Stimulated activated effector memory CD8-positive, alpha-beta T cell treated with anti-CD3 and anti-CD28 coated beads, Interleukin-12 subunit alpha, Interleukin-12 subunit beta, amount 100 ng/mL, for 72 hours (primary cell): Measurements from ENCODE around the gene EVPLL.
"Not testable (repeated sequence)": the region's sequence is repeated elsewhere in the genome, so short reads cannot be mapped to it uniquely, and the experiment has no call there.

ENCODE experiments used
- ATAC-seq: fragments of 150-1000 bp; cut with Tn5 transposase; 2 replicates; pipeline ENCODE4 v1.10.0; 2021
- DNase-seq, 2 donors: peaks; one replicate each; pipeline ENCODE4 v3.0.0; 2021 to 2022; ENCODE audit warnings: low spot score in 2 of 2
- H3K27ac Mint-ChIP-seq: one replicate; pipeline ENCODE4 v1.8.0; 2022; ENCODE audit warnings: mild to moderate bottlenecking, mixed read lengths
- H3K36me3 Mint-ChIP-seq: one replicate; pipeline ENCODE4 v1.8.0; 2022; ENCODE audit warnings: mild to moderate bottlenecking, mixed read lengths
- H3K4me1 Mint-ChIP-seq: one replicate; pipeline ENCODE4 v1.8.0; 2022; ENCODE audit warnings: mixed read lengths
- H3K4me3 Mint-ChIP-seq: one replicate; pipeline ENCODE4 v1.8.0; 2022; ENCODE audit warnings: mild to moderate bottlenecking, mixed read lengths
- H3K9me3 Mint-ChIP-seq: one replicate; pipeline ENCODE4 v1.8.0; 2022; ENCODE audit warnings: mixed read lengths

Gene EVPLL

DNA sequence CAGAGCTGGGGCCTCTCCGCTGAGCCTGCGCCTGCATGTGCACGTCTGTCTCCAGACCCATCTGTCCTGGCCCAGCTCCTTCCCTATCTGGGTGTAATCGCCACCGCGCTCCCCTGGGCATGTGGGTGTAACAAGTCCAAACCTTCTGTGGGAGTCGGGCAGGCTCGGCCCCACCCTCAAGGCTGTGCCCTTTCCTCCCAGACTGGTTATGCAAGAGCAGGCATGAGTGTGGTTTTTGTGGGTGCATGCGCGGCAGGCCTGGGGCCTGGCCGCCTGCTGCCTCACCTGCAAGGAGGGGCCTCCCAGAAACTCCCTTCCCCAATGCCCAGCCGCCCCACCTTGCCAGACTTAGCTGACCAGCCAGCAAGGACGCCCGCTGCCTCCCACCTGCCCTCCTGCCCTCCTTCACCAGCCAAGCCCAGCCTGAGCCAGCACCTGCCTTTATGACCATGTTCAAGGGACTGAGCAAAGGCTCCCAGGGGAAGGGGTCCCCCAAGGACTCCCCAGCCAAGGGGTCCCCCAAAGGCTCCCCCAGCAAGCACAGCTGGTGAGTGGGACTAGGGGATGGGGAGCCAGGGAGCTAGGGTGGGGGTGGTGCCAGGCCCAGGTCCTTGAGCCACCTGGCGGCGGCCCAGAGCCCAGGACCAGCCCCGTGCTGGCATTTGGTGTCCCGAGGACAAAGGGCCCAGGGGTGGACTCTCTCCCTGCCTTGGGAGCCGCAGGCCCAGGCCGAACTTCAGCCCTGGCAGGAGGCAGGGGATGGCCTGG, at the start of gene EVPLL:
Gene EVPLL (plus strand): TSS at position 342 of the 768 bp plus-strand sequence. CDS start 3,160 bp downstream, outside the sequence.
- no peak within 1 kb of the TSS for H3K4me3 Mint-ChIP-seq
- H3K27ac Mint-ChIP-seq, result no peak within 1 kb of the TSS
- H3K36me3 Mint-ChIP-seq, result no peaks in the 10 kb centered on the region
- no peaks in the 10 kb centered on the region for H3K9me3 Mint-ChIP-seq
- peaks cover 11% of the 10 kb centered on the region for H3K4me1 Mint-ChIP-seq
- DNase-seq (no peak), ATAC-seq (no peak)

DNA sequence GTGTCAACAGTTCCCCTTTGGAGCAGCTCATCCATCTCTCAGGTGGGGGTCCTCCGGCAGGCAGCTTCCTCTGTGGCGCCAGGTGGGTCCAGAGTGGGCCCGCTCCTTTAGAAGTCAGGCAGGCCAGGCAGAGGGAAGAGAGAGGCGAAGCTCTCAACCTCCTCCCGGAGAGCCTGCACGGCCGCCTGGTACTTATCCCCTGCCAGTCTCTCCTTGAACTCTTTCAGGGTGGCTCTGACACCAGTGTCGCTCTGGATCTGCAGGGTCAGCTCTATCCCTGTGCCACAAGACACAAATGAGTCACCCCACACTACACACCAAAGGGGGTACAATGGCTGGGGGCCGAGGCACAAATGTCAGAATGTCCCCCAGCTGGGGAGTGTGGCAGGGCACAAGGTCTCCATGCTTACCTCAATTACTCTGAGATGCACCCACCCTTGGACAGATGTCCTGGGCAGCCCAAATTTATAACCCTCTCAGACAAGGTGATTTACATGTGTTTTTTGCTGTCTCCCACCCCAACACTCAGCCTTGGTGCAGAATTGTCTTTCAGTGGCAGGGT, 48.9 kb upstream of the EVPLL start:
- Mint-ChIP-seq H3K36me3 (peaks cover 81% of the 10 kb centered on the region), H3K9me3 (no peaks in the 10 kb centered on the region), H3K27ac (no peak overlapping the region), H3K4me1 (peaks cover 28% of the 10 kb centered on the region), H3K4me3 (no peak overlapping the region)
- DNase-seq (no peak), ATAC-seq (no peak)

DNA sequence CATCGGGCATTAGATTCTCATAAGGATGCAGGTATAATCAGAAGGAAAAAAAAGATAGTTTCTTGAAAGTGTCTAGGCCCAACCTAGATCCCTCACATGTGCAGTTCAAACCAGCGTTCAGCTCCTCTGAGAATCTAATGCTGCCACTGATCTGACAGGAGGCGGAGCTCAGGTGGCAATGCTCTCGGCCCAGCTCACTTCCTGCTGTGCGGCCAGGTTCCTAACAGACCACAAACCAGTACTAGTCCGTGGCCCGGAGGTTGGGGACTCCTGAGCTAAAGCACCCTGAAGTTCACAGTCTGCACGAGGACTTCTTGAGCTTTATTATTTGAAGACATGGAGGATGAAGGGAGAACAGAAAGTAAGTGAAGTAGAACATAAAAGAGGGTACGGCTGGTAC, 45.7 kb upstream of the EVPLL start:
- no peak for DNase-seq
- H3K27ac Mint-ChIP-seq, result peak overlapping the region; percentile 85
- peak; percentile 46 for ATAC-seq
- peaks cover 20% of the 10 kb centered on the region for H3K4me1 Mint-ChIP-seq
- no peaks in the 10 kb centered on the region for H3K9me3 Mint-ChIP-seq
- peaks cover 75% of the 10 kb centered on the region for H3K36me3 Mint-ChIP-seq
- H3K4me3 Mint-ChIP-seq, result no peak overlapping the region

DNA sequence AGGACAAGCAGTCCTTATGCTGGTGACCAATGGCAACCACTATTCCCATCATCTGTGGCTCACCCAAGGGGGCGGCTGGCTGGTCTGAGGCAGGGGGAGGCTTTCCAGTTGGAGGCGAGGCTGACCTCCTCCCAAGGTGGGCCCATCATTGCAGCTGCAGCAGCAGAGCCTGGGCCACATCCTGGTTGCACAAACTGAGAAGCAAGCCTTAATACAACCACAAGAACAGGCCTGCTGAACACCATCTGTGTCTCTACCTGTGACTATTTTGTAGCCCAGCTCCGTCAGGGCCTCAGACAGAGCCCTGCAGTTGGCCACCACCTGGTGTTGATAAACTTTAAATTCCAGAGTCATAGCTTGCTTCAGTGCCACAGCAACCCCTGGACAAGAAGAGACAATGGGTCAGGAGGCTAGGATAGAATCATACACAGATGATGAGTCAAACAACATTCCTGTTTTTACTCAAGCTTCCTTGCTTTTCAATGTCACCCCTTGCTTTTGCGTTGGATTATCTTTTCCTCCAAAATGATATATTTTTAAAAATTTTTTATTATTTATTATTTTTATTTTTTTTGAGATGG, 44.6 kb upstream of the EVPLL start:
- peak overlapping the region; percentile 85 for H3K27ac Mint-ChIP-seq
- H3K9me3 Mint-ChIP-seq, result no peaks in the 10 kb centered on the region
- ATAC-seq, result peak; percentile 66
- H3K4me3 Mint-ChIP-seq, result no peak overlapping the region
- H3K36me3 Mint-ChIP-seq, result peaks cover 69% of the 10 kb centered on the region
- peaks cover 20% of the 10 kb centered on the region for H3K4me1 Mint-ChIP-seq
- no peak for DNase-seq

DNA sequence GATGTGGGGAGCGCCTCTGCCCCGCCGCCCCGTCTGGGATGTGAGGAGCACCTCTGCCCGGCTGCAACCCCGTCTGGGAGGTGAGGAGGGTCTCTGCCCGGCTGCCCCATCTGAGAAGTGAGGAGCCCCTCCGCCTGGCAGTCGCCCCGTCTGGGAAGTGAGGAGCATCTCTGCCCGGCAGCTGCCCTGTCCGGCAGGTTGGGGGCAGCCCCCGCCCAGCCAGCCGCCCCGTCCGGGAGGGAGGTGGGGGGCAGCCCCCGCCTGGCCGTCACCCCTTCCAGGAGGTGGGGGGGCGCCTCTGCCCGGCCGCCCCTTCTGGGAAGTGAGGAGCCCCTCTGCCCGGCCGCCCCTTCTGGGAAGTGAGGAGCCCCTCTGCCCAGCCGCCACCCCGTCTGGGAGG, 39.4 kb upstream of the EVPLL start:
- H3K27ac Mint-ChIP-seq, ATAC-seq, H3K9me3 Mint-ChIP-seq, H3K4me1 Mint-ChIP-seq, DNase-seq, H3K4me3 Mint-ChIP-seq: not testable (repeated sequence)
- H3K36me3 Mint-ChIP-seq, result peaks cover 73% of the 10 kb centered on the region

DNA sequence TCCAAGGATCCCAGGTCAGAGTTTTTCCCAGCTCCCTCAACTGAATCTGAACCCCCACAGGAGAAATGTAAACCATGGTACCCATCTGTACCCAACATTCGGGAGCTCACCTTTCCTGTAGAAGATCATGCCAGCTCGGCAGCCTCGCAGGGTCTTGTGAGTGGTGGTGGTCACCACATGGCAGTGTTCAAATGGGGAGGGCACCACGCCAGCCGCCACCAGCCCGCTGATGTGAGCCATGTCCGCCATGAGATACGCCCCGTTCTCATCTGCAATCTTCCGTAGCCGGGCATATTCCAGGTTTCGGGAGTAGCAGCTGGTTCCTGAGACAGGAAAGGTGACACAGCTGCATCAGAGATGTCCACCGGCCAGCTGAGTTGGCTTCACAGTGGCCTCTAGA, 37.6 kb upstream of the EVPLL start:
- Mint-ChIP-seq H3K27ac (no peak overlapping the region), H3K9me3 (no peaks in the 10 kb centered on the region), H3K36me3 (peaks cover 84% of the 10 kb centered on the region), H3K4me3 (no peak overlapping the region), H3K4me1 (no peaks in the 10 kb centered on the region)
- ATAC-seq (no peak), DNase-seq (no peak)

DNA sequence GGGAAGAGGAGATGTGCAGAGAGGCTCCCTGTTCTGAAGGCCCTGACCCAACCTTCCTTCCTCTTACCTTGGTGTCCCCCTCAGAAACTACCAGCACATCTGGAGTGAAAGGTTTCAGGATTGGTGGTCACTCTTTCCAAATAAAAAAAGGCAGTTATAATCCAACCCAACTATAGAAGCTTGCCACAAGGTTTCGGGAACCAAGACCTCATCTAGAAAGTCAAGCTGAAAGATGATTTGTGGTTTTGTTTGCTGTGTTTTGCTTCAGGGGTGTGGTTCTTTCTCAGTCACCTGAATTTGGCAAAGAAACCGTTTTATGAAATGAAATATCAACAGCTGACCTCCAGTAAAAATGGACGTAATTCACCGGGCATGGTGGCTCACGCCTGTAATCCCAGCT, 33.6 kb upstream of the EVPLL start:
- no peaks in the 10 kb centered on the region for H3K4me1 Mint-ChIP-seq
- no peak for DNase-seq
- H3K4me3 Mint-ChIP-seq, result no peak overlapping the region
- no peak for ATAC-seq
- peaks cover 89% of the 10 kb centered on the region for H3K36me3 Mint-ChIP-seq
- H3K9me3 Mint-ChIP-seq, result no peaks in the 10 kb centered on the region
- peak overlapping the region; percentile 40 for H3K27ac Mint-ChIP-seq

DNA sequence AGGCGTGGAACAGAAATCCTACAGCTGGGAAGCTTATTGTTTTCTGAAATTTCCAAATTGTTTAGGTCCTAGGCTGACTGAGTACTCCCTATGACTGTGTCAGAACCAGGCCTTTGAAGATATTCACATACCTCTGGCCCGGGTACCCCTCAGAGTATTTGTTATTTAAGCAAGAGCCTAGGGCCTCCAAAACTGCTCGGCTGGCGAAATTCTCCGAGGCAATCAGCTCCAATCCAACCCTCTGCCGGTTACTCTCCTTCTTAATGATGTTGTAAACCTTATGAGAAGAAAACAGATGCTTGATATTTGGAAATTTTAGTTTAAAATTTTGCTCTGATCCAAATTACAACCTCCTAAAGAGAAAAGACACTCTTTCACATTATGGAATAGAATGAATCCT, 24.0 kb upstream of the EVPLL start:
- no peak overlapping the region for H3K4me3 Mint-ChIP-seq
- no peak for ATAC-seq
- no peak for DNase-seq
- peaks cover 76% of the 10 kb centered on the region for H3K36me3 Mint-ChIP-seq
- no peak overlapping the region for H3K27ac Mint-ChIP-seq
- H3K9me3 Mint-ChIP-seq, result no peaks in the 10 kb centered on the region
- H3K4me1 Mint-ChIP-seq, result no peaks in the 10 kb centered on the region

DNA sequence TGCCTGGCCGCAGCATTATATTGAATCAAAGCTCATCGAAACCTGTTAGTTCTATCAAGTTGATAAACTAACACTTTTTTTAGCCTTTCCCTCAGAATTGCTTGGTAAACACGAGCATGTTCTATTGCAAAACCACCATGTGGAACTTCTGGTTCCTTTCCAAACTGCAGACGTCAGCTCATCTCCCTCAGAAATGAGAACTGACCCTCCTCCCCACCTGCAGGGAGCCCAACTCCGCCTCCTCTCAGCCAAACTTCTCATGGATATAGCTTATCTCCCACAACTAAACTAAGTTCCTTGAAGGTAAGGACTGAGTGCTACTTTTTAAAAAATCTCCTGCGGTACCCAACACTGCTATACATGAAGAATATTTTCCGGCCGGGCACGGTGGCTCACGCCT, 21.0 kb upstream of the EVPLL start:
- no peak for DNase-seq
- Mint-ChIP-seq H3K4me3 (no peak overlapping the region), H3K4me1 (no peaks in the 10 kb centered on the region), H3K27ac (no peak overlapping the region), H3K9me3 (no peaks in the 10 kb centered on the region), H3K36me3 (peaks cover 77% of the 10 kb centered on the region)
- ATAC-seq, result no peak

DNA sequence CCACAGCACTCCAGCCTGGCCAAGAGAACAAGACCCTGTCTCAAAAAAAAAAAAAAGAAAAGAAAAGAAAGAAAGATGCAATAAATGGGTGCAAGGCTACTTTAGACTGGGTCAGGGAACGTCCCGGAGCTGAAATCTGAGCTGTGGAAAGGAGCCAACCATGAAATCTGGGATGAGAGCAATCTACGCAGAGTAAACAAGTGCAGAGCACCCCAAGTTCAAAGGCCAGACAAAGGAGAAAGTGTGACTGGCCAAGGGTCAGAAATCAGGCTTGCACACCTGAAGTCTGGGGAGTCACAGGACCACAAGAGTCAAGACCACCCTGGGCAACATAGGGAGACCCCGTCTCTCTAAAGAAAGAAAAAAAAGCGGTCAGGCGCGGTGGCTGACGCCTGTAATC, 17.1 kb upstream of the EVPLL start:
- Mint-ChIP-seq H3K9me3 (no peaks in the 10 kb centered on the region), H3K4me3 (no peak overlapping the region), H3K27ac (no peak overlapping the region), H3K4me1 (peaks cover 14% of the 10 kb centered on the region), H3K36me3 (peaks cover 45% of the 10 kb centered on the region)
- no peak for DNase-seq
- ATAC-seq, result no peak

DNA sequence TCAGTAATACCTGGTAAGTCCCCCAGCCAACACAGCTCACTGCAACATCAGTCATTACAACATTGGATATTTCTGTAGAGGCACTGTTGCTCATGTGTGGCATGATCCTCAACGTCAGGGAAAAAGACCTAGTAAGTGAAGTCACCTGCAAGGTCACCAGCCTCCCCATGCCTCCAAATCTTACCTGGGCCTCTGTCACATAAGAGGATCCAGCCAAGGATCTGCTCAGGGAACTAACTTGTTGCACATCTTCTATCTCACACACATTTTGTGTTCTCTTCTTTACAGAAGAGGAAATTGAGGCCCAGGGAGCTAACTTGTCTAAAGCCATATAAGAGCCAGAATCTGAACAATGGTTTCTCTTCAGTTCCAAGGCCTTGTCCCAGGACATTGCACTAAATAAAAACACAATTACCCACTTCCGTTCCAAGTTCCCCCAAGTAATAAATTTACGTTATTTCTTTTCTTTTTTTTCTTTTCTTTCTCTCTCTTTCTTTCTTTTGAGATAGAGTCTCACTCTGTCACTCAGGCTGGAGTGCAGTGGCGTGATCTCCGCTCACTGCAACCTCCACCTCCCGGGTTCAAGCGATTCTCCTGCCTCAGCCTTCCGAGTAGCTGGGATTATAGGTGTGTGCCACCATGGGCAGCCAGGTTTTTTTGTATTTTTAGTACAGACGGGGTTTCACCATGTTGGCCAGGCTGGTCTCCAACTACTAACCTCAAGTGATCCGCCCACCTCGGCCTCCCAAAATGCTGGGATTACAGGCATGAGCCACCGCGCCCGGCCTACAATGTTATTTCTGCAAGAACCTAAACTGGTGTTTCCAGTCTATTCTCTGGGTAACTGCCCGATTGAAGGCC, 15.5 kb upstream of the EVPLL start:
- peaks cover 32% of the 10 kb centered on the region for H3K36me3 Mint-ChIP-seq
- peaks cover 14% of the 10 kb centered on the region for H3K4me1 Mint-ChIP-seq
- ATAC-seq (no peak), DNase-seq (no peak)
- no peaks in the 10 kb centered on the region for H3K9me3 Mint-ChIP-seq
- peak overlapping the region; percentile 14 for H3K27ac Mint-ChIP-seq
- H3K4me3 Mint-ChIP-seq, result peak overlapping the region; percentile 85

DNA sequence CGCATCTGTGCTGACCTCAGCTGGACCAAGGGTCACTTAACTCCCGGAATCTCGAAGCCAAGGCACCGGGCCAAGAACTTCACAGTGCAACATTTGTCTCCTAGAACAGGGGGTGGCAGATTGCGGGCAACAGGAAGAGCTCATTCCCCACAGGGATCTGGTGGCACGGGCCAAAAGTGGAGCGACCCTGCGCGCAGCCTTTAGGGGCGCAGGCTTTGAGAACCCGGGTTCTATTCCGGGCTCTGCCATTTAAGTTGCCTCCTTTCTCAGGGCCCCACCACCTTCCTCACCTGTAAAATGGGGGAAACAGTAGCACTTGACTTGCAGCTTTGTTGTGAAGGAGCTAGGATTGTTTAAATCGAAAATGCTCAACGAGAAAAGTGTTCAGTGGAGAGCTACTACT, 14.9 kb upstream of the EVPLL start:
- ATAC-seq, result peak; percentile 2
- Mint-ChIP-seq H3K4me1 (peaks cover 14% of the 10 kb centered on the region), H3K4me3 (peak overlapping the region; percentile 85), H3K27ac (peak overlapping the region; percentile 86), H3K36me3 (peaks cover 28% of the 10 kb centered on the region), H3K9me3 (no peaks in the 10 kb centered on the region)
- DNase-seq, result no peak

DNA sequence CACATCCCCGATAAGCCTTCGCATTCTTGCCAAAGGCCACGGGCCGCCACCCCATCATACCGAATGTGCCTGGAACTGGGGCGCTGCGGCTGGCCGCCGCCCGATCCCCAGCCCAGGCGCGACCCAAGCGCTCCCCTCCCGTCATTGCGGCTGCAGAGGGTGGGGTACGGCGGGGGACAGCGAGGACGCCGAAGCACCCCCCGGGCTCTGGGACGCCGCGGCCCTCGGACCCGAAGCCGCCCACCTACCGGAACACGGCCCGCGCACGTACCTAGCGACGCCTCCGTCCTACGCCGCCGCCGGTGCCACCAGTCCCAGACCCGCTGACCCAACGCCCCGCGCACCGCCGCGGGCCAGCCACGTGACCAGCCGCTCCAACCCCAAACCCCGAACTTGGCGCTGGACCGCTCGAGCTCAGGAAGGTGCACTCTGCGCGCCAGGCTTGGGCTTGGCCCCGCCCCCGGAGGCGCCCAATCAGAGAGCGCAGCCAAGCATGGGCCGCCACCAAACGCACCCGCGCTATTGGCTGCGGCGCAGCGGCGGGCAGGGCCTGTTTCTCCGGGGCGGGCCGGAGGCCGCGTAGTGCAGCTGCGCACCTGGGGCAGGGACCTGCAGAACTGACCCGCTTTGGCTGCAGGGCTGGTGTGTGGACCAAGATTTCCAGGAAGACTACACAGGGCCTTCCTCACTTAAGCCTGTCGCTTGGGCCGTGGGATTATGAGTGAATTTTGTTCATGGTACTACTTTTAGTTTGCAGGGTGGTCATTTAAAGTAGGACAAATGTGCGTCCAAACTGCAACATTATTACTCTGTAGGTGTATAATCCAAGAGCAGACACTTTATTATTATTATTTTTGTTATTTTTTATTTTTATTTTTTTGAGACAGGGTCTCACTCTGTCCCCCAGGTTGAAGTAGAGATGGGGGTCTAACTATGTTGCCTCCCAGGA, 14.2 kb upstream of the EVPLL start, which contains the start of gene SHMT1:
Gene SHMT1 (minus strand): TSS at position 450 of the 949 bp plus-strand sequence. CDS start 7,569 bp downstream, outside the sequence.
- Mint-ChIP-seq H3K9me3 (no peaks in the 10 kb centered on the region), H3K27ac (peak within 1 kb of the TSS; percentile 86), H3K4me3 (peak within 1 kb of the TSS; percentile 85), H3K36me3 (peaks cover 28% of the 10 kb centered on the region), H3K4me1 (peaks cover 14% of the 10 kb centered on the region)
- DNase-seq (peak; percentile 88 to 95), ATAC-seq (peak; percentile 100)

DNA sequence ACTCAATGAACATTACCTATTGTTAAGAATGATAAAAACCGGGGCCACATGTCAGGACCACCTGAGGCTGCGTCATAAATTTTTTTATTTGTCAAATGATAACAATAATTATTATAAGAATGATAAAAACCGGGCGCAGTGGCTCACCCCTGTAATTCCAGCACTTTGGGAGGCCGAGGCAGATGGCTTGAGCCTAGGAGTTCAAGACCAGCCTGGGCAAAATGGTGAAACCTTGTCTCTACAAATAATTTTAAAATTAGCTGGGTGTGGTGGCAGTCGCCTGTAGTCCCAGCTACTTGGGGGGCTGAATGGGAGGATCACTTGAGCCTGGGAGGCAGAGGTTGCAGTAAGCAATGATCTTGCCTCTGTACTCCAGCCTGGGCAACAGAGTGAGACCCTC, 13.4 kb upstream of the EVPLL start:
- no peak overlapping the region for H3K4me3 Mint-ChIP-seq

More for the DNA sequence above, 13.4 kb upstream of the EVPLL start:
- ATAC-seq (no peak), DNase-seq (no peak)
- no peaks in the 10 kb centered on the region for H3K9me3 Mint-ChIP-seq
- peaks cover 23% of the 10 kb centered on the region for H3K36me3 Mint-ChIP-seq
- H3K4me1 Mint-ChIP-seq, result peaks cover 14% of the 10 kb centered on the region
- H3K27ac Mint-ChIP-seq, result no peak overlapping the region
